Activated CD4-positive, alpha-beta T cell treated with anti-CD3 and anti-CD28 coated beads, Interleukin-10, Interleukin-2, amounts not matched to agents 100 ng/mL and 50 ng/mL, durations not matched to agents 16 hours and 8 hours (primary cell): ENCODE results near the gene ABR.
"Not testable (repeated sequence)": the region's sequence is repeated elsewhere in the genome, so short reads cannot be mapped to it uniquely, and the experiment has no call there.

Source experiments
- DNase-seq: peaks from one replicate; pipeline ENCODE4 v3.0.0-alpha.2; 2020

The ABR gene

DNA sequence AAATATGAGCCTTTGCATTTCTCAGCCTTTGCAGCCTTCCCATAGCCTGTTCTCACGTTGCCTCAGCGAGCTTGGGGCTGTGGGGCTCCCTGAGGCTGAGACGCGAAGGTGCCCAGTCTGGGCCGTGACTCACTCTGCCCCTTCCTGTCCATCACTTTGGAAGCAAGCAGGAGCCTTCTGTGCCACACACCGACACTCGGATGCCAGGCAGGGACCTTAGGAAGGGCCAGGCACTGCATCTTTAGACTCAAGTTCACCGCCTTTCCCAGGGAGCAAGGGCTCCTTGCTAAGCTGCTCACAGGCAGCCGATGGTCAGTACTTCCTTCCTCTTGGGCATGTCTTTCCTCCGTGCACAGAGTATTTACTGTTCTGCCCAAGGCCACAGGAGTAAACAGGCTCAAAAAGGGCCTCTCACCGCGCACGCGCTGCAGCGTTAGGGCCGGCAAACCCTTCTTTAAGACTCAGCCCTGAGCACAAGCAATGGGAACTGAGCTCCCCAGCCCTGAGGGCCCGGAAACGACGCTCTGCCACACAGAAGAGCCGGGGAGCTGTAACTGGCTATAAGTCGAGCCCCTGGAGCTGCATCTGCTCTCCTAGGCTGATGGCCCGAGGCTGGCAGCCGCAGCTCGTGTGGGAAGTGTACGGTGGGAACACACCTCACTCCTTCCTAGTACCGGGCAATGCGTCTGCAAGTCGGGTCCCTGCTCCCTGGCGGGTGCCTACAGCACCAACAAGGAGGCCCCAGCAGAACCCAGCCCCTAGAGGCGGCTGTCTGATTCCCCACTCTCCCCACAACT is 175.6 kb downstream of the ABR start:
- no peak for DNase-seq

DNA sequence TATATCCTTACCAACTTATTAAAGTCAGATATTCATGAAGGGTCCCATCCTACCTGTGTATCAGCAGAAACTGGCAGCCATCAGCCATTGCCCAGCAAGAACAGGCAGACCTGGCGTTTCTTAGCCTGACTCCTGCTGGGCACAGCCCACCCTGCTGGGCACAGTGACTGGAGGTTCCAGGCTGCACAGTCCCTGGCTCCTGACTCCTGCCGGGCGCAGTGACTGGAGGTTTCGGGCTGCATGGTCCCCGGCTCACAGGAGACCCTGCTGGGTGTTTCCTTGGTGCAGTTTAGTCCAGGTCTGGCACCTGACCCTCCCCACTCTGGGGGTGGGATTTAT is 176.2 kb downstream of the ABR start:
- no peak for DNase-seq

DNA sequence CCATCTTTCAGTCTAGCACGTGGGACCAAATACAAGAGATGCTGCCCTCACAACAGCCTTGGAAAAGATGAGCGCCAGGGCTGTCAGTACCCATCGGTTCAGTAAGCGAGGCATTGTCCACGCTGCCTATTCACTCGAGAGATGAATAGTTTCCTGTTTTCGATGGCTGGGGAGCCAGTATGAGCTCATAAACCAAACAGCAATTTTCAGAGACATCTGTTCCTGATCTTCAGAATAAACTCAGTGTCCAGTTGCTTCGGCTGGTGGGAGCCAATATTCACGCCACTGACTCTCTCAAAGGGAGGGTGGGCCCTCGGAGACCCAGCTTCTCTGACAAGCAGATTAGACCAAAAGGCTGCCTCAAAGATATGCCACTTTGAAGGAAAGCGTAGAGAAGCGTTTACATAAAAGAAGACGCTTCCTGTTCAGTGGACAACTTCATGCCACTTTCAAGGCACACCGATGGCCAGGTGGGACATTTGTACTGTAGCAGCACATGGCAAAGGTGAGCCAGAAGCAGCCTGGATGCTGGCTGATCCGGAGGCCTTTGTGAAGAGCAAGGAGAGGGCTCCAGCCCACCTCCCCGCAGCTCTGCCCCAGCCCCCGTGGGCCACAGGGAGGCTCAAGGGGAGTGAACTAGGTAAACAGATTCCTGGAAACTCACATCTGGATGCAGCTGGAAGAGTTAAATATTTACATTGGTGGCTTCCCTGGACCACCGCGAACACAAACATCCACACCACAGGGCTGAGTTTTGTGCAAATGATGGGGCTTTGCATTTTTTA is 176.8 kb downstream of the ABR start:
- DNase-seq, result no peak

DNA sequence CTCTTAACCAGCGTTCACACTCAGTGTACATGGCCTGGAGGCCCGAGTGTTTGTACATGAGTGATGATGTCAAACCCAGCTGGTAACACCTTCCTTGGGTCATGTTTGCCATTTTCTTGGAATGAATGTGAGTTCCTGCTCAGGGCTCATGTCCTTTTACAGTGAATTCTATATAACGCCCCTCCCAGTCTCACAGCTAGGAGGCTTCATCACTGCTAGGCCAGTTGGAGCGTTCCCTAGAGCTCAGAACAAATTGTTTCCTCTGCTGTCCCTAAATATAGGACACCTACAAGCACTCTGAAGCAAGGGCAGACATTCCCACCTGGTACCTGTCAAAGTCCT is 177.4 kb downstream of the ABR start:
- DNase-seq, result no peak

DNA sequence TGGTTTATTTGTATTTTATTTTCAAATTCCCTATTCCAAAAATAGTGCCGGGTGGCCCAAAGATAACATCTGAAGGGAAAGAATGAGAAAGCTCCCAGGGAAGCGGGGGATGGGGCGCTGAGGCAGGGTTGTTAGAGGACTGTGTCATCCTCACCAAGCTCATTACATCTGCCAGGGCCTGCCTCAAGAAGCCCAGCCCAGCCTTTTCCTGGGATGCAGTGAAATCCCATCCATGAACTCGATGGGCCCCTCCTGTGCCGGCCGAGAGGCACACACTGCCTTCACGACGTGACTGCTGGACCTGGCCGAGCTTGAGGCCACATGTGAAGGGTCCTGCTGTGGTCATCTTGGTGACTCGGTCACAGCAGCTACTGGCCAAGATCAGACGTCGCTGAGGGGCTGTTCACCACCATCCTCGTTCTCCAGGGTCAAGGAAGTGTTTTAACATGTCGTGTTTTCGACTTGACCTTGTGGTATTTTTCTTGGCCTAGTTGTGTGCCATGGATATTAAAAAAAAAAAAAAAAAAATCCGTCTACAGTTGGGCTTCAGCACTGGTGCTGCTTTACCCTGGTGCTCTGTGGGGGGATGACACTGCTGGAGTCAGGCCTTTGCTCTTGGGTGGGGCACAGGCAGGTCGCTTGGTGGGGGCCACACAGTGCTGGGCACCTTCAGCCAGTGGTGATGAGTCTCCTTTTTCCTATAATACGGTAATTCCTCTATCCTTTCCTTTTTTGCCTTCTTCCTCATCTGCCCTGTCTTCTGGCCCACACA is 178.0 kb downstream of the ABR start:
- DNase-seq, result no peak

DNA sequence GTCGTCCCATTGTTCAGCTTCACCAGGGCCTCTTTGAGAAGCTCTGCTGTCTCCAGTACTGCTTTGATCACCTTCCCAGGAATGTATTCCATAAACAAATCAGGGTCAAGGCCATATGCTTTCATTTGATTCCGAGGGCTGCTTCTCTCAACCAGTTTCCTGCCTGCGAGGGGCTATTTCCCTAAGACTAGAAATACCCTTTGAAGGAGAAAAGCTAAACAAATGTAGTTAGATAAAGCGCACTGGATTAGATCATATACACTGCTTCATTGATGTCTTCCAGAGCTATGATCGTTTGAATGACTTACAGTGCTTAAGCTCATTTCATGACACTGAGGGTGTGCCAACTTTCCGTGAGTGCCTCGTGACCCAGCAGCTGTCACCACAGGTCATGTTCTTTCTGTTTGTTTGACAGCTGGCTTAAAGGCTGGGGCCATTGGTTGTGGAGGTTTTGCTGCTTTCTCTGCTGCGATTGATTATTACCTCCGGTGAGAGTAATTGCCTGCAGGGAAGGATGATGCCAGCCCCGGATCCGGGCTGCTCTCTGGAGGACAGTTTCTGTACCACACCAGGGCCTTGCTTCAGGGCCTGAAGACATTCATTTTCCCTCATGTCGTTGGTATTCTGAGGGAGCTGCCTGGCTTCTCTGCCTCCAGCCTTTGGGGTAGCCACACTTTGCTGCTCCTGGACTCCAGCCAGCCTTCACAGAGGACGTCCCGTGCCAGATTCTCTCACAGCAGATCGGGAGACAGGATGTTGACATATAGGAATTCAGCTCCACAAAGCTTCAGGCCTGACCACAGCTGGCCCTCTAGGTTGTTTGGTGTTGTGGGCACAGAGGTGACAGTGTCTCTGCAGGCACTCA is 179.0 kb downstream of the ABR start:
- DNase-seq, result no peak

DNA sequence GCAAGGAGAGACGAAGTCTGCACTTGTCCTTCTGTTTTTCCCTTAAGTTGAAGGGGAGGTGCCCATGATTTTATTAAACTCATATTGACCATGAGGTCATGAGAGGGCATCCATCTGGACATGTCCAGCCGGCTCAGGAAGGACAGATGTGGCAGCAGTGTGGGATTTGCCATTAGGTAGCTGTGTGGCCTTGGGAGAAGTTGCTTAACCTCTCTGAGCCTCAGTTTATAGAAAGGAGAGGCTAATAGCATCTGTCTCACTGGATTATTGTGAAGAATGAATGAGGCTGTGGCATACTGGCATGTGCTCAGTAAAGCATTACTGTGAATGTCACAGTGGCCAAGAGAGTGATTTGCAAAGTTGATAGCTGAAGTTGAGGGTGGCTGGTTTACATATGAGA is 181.7 kb downstream of the ABR start:
- no peak for DNase-seq

DNA sequence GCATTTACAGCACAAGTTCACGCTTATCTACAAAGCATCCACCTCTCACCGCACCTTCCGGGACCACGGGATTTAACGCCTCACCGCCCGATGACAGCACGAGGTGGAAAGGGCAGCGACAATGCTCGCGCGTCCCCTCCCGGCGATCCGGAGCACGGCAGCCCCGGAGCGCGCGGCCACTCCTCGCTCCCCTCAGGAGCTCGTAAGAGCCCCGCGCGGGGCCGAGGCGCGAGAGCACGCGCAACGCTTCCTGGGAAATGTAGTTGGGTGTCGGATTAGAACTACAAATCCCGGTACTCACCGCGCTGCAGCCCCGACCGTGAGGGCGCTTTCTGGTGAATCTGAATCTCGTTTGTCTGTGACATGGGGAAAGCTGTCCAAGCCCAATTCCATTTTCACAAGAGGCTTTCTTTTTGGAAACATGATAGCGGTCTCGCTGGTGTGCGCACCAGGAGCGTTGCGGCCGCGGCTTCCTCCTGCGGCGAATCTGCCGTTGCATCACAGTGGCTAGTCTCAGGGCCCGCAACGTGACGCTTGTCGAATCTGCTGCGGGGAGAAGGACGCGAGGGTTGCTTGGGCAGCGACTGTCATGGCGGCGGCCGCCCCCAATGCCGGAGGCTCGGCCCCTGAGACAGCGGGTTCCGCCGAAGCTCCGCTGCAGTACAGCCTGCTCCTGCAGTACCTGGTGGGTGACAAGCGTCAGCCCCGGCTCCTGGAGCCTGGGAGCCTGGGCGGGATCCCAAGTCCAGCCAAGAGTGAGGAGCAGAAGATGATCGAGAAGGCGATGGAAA is 183.0 kb downstream of the ABR start, which contains the start of gene TIMM22:
Gene TIMM22 (plus strand): TSS at position 576 of the 791 bp plus-strand sequence. CDS start 14 bp downstream, at position 590.
- DNase-seq, result peak; percentile 95

DNA sequence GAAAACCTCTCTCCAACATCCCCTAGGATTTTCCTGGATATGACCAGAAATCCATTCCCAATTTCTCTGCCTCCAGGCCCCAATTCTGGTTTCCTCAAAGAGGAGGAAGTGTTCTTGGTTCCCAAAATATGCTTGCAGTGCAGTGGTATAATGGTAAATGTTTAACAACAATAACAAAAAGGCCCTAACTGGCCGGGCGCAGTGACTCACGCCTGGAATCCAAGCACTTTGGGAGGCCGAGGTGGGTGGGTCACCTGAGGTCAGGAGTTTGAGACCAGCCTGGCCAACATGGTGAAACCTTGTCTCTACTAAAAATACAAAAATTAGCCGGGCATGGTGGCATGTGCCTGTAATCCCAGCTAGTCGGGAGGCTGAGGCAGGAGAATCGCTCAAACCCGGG is 184.5 kb downstream of the ABR start:
- not testable (repeated sequence) for DNase-seq

DNA sequence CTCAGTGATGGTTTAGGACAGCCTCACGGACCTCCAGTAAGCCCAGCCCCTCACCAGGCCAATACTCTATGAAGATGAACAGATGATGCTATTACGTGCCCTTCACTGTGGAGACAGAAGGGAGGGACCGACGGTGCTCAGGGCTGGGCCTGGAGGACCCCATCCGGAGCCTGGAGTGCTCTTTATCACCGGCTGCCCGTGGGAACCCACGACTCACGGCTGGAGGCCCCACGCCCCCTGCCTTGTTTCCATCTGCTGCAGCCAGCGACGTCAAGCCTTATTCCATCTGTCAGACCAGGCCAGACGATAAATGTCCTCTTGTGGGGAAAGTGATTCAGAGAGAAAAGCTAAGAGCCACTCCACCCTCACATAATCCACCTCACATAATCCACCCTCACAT is 186.8 kb downstream of the ABR start:
- DNase-seq, result no peak

DNA sequence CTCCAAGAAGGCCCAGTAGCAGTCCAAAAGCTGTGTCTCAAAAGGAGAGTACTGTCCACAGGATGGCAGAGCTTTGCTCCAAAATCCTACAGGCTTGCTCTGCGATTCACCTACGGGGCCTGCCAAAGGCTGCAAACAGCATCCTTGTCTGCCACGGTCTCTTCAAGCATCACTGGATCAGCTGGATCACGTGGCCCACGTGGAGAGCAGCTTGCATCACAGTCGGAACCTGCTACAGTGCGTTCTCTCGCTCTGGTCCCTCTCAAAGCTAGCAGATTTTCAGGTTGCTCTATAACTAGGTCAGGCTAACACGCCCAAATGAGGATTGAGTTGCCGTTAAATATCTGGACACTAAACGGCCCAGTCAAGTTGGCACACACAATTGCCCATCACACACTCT is 191.2 kb downstream of the ABR start:
- DNase-seq, result no peak

DNA sequence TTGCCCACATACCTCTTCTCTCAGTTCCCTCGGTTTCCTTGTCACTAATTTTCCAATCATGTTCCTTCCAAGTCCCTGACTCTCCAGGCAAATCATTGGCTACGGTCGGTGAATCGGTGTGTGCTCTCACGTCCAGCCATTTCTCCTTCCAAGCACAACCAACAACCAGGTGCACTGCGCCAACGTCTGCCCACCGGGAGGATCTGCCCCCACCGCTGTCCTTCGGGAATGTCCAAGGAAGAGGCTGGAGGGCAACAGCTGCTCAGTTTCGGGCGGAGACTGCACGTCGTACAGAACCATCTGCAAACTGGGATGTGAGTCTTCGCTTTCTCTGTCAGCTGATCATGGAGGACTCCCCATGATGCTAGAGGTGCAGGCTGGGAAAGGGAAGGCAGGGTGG is 191.8 kb downstream of the ABR start:
- no peak for DNase-seq

DNA sequence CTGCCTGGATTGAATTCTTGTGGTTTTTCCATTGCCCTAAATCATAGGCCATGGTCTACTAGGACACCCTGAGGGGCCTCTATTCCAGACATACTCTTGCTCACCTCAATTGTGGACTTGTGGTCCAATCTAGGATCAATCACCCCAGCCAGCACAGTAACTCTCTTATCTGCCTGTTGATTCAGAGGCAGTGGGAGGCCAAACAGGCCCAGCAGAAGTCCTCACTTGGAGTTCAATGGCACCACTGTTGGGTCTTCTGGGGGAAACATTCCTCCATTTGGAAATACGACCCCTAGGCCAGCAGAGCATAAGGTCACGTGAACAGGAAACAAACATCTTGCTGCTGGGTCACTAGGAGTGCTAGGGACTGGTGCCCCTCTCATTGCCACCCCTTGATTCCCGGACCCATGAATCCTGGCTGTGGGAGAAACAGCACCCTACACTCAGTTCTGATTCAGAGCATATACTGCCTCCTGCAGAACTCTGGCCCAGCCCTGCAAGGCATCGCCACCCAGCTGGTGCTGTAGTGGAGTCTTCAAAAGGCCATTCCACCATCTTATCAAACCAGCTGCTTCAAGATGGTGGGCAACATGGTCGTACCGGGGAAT is 193.4 kb downstream of the ABR start:
- no peak for DNase-seq

DNA sequence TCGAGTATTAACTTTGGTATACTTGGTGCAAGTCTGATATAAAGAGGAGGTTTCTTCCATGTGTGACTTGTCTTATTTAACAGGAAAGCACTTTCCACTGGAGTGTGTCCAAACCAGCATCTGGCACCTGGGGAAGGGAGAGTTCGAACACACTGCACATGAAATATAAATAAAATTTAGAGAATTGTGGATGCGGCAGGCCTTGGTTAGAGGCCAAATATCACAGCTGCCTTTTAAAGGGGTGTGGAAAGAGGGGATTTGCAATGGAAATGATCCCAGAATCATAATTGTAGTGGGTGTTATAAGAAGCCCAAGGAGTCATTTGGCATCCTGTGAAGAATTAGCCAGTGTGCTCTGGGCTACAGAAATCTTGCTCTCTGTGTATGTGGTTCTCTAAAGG is 195.9 kb downstream of the ABR start:
- DNase-seq, result no peak

DNA sequence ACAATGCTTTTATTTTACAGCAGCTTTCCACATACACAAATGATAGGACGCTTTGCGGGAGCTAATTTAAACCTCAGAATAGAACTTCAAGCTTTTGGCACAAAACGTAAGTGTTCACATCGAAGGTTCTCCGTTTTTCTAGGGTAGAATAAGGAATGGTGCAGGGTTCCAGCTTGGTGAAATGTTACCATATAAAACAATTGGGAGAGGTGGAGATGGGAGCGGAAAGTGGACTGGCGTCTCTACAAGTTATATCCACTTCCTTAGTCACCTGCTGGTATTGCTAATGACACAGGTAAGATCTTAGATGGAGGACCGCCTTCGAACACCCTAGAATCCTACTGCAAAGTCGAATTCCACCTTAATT is 198.5 kb downstream of the ABR start:
- DNase-seq, result no peak

DNA sequence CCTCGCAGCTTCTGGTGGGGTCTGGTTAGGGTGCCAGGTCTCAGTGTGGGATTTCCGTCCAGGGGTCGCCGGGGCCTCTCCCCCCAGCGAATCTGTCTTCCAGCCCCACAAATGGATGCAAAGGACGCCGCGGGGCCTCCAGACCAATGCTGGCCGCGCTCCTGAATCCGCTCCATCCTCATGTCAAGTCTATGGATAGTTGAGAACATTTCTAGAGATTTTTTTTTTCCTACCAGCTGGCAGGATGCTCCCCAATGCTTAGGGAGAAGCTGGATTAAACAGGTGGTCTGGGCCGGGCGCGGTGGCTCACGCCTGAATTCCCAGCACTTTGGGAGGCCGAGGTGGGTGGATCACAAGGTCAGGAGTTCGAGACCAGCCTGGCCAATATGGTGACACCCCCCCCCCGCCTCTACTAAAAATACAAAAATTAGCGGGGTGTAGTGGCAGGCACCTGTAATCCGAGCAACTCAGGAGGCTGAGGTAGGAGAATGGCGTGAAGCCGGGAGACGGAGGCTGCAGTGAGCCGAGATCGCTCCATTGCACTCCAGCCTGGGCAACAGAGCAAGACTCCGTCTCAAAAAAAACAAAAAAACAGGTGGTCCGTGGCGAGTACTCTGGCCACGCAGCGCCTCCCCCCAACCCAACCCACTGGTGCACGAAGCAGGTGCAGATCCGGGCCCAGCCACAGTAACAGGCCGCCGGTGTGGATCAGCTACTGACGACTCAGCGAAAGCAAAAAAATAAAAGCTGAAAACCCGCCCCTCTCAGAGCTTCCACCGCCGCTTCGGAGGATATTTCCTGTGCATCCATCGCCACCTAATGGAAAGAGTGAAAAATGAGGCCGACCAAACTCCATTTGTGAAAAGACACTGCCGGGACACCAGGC is 199.1 kb downstream of the ABR start:
- peak; percentile 87 for DNase-seq

DNA sequence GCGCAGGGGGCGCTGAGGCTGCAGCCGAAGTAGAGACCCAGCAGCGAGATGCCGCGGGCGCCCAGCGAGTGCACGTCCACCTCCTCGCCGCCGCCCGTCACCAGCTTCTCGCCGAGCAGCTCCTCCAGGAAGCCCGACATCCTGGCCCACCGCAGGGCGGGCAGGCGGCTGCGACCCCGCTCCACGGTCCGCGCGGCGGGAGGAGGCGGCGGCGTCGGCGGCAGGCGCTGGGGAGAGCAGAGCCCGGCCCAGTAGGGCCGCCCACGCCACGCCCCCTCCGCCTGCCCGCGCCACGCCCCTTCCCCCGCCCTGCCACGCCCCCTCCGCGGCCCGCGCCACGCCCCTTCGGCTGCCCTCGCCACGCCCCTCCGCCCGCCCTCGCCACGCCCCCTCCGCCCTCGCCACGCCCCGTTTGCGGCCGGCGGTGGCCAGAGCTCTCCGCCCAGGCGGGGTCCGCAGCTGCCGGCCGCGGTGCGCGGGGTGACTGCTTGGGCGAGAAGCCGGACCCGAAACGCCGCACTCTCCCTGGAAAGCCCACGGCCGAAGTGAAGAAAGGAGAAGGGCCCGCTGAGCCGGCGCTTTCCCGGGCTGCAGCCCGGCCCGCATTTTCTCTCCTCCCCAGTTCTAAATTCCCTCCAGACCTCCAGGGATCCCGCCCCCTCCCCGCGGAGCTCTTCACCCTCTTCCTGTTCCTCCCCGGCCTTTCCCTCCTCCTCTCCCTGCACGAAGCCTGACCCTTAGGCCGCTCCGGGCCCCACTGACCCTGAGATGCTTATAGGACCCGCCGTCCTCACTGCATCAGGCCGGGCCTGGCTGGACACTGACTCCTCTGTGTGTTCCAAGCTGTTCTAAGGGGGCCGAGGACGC is 200.0 kb downstream of the ABR start, which contains the start of gene NXN:
Gene NXN (minus strand): TSS at position 238 of the 867 bp plus-strand sequence.
- peak; percentile 87 for DNase-seq

DNA sequence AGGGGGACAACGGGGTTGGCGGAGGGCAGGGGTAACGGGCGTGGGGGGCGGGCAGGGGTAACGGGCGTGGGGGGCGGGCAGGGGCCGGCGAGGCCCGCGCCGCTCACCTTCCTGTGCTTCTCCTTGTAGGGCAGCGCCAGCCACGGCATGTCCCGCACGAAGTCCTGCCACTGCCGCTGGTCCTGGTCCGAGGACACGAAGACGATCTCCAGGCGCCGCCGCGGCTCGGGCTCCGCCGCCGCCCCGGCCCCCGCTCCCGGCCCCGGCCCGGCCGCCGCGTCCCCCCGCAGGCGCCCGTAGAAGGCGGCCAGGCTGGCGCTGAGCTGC is 200.6 kb downstream of the ABR start:
- no peak for DNase-seq
